Fibroblast of lung (primary cell): Measurements from ENCODE around the gene LPCAT1. TPM values are rescaled to one million over a fixed set of nuclear protein-coding genes. Genes with fewer than 3 reads are reported as not detected.

Experiments used
- DNase-seq, 2 donors: peaks; one replicate each; pipeline versions ENCODE4 v3.0.0 to v3.0.0-alpha.2; 2010; ENCODE audit warnings: low read depth in 2 of 2
- H2AFZ ChIP-seq: 2 replicates; pipeline ENCODE4 v1.5.1; 2012; ENCODE audit warnings: low read length, control low read depth, inconsistent platforms
- H3K27ac ChIP-seq: 2 replicates; pipeline ENCODE4 v1.5.1; 2011; ENCODE audit warnings: low read length, control low read depth; ENCODE audit not compliant: insufficient read depth
- H3K27me3 ChIP-seq: 2 replicates; pipeline ENCODE4 v1.5.1; 2011; ENCODE audit warnings: mild to moderate bottlenecking, low read length; ENCODE audit not compliant: control insufficient read depth, insufficient read depth
- H3K36me3 ChIP-seq: 2 replicates; pipeline ENCODE4 v1.5.1; 2011; ENCODE audit warnings: low read length; ENCODE audit not compliant: control insufficient read depth, insufficient read depth
- H3K4me1 ChIP-seq: 2 replicates; pipeline ENCODE4 v1.5.1; 2011; ENCODE audit warnings: low read length; ENCODE audit not compliant: control insufficient read depth, insufficient read depth; ENCODE audit errors: extremely low read depth
- H3K4me2 ChIP-seq: 2 replicates; pipeline ENCODE4 v1.5.1; 2011; ENCODE audit warnings: low read length, control low read depth; ENCODE audit not compliant: insufficient read depth; ENCODE audit errors: extremely low read depth
- H3K4me3 ChIP-seq, 4 experiments: fragments of 200-600 bp in 1 of 4; sonication (generic) in 1 of 4; replicated peaks in 1 of 4; 2 replicates each; pipeline ENCODE4 v1.5.1; 2011 to 2016; ENCODE audit warnings: low read length in 4 of 4, low read depth in 3 of 4, mild to moderate bottlenecking in 3 of 4, control low read depth in 2 of 4, inconsistent platforms in 1 of 4, mixed read lengths in 1 of 4; ENCODE audit not compliant: insufficient read depth in 1 of 4; ENCODE audit errors: control extremely low read depth in 1 of 4
- H3K79me2 ChIP-seq: 2 replicates; pipeline ENCODE4 v1.5.1; 2012; ENCODE audit warnings: mild to moderate bottlenecking, low read length, inconsistent platforms; ENCODE audit not compliant: control insufficient read depth, insufficient read depth
- H3K9ac ChIP-seq: 2 replicates; pipeline ENCODE4 v1.5.1; 2011; ENCODE audit warnings: mild to moderate bottlenecking, low read length, control low read depth; ENCODE audit not compliant: insufficient read depth
- H3K9me3 ChIP-seq: 2 replicates; pipeline ENCODE4 v1.5.1; 2012; ENCODE audit warnings: low read depth, low read length; ENCODE audit not compliant: control insufficient read depth, insufficient read depth
- H4K20me1 ChIP-seq: 2 replicates; pipeline ENCODE4 v1.5.1; 2011; ENCODE audit warnings: low read length; ENCODE audit not compliant: control insufficient read depth, insufficient read depth; ENCODE audit errors: extremely low read depth
- EZH2 ChIP-seq: IDR thresholded peaks from 2 replicates; pipeline ENCODE4 v1.5.1; 2012; ENCODE audit warnings: low read length, control low read depth, mild to moderate bottlenecking; ENCODE audit errors: missing control alignments
- polyA plus RNA-seq, 2 donors: library from polyadenylated mRNA; depleted of rRNA in 1 of 2; stranded (reverse) in 1 of 2; unstranded in 1 of 2; fragments of >200 nt; gene quantifications; 2 replicates each; pipeline ENCODE4 v1.2.1, GENCODE V29; 2011 to 2012; ENCODE audit warnings: missing spikeins in 1 of 2
- total RNA-seq: library from RNA; depleted of rRNA; stranded (reverse); fragments of >200 nt; gene quantifications from 2 replicates; pipeline ENCODE4 v1.2.1, GENCODE V29; 2014
- TF ChIP-seq, protein P1 (sequence below), 2 donors: IDR thresholded peaks in 1 of 2; conservative IDR thresholded peaks in 1 of 2; 1 replicate in 1 of 2; 2 replicates in 1 of 2; pipeline ENCODE4 v1.5.1; 2011 to 2012; ENCODE audit warnings: low read length in 2 of 2, control low read depth in 1 of 2, inconsistent platforms in 1 of 2, low read depth in 1 of 2, mild to moderate bottlenecking in 1 of 2

The LPCAT1 gene
- total and polyA plus RNA-seq, 2 donors (not counting 1 experiment from before 2014, with no cell fraction given): 50.8 to 65.2 TPM

- Histone ChIP-seq H3K79me2 (no peaks in the 10 kb centered on the region), H3K4me2 (no peak overlapping the region), H3K36me3 (no peaks in the 10 kb centered on the region), H3K4me1 (peaks cover 2% of the 10 kb centered on the region), H3K9ac (no peak overlapping the region), H4K20me1 (no peaks in the 10 kb centered on the region), H3K27me3 (no peaks in the 10 kb centered on the region), H3K9me3 (no peaks in the 10 kb centered on the region), H3K27ac (no peak overlapping the region), H3K4me3 (no peak overlapping the region), H2AFZ (no peak overlapping the region)
- no peak for TF ChIP-seq EZH2
- TF ChIP-seq, protein P1, sequence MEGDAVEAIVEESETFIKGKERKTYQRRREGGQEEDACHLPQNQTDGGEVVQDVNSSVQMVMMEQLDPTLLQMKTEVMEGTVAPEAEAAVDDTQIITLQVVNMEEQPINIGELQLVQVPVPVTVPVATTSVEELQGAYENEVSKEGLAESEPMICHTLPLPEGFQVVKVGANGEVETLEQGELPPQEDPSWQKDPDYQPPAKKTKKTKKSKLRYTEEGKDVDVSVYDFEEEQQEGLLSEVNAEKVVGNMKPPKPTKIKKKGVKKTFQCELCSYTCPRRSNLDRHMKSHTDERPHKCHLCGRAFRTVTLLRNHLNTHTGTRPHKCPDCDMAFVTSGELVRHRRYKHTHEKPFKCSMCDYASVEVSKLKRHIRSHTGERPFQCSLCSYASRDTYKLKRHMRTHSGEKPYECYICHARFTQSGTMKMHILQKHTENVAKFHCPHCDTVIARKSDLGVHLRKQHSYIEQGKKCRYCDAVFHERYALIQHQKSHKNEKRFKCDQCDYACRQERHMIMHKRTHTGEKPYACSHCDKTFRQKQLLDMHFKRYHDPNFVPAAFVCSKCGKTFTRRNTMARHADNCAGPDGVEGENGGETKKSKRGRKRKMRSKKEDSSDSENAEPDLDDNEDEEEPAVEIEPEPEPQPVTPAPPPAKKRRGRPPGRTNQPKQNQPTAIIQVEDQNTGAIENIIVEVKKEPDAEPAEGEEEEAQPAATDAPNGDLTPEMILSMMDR (conservative IDR thresholded peaks at IDR 0.05 in 1 of 2, IDR thresholded peaks at IDR 0.05 in 1 of 2; ENCODE audit: low read depth in 1 of 2, low read length in 2 of 2): no peak
- no peak for DNase-seq
Measured at GRCh38 chr5:1543398-1544293, 19.9 kb upstream of the LPCAT1 start.

- H3K79me2 ChIP-seq: no peaks in the 10 kb centered on the region
- no peak for TF ChIP-seq EZH2
- TF ChIP-seq, protein P1 (conservative IDR thresholded peaks at IDR 0.05 in 1 of 2, IDR thresholded peaks at IDR 0.05 in 1 of 2; ENCODE audit: low read depth in 1 of 2, low read length in 2 of 2): no peak
- H3K9ac ChIP-seq: no peak overlapping the region
- H4K20me1 ChIP-seq: no peaks in the 10 kb centered on the region
- no peak overlapping the region for H3K27ac ChIP-seq
- H3K27me3 ChIP-seq: no peaks in the 10 kb centered on the region
- no peaks in the 10 kb centered on the region for H3K9me3 ChIP-seq
- H3K36me3 ChIP-seq: no peaks in the 10 kb centered on the region
- peaks cover 2% of the 10 kb centered on the region for H3K4me1 ChIP-seq
- DNase-seq: peak; percentile 60 to 78
- H2AFZ ChIP-seq: peak overlapping the region; percentile 17
- H3K4me3 ChIP-seq: no peak overlapping the region
- H3K4me2 ChIP-seq: no peak overlapping the region
Measured at GRCh38 chr5:1542781-1543180, 19.0 kb upstream of the LPCAT1 start.

DNA sequence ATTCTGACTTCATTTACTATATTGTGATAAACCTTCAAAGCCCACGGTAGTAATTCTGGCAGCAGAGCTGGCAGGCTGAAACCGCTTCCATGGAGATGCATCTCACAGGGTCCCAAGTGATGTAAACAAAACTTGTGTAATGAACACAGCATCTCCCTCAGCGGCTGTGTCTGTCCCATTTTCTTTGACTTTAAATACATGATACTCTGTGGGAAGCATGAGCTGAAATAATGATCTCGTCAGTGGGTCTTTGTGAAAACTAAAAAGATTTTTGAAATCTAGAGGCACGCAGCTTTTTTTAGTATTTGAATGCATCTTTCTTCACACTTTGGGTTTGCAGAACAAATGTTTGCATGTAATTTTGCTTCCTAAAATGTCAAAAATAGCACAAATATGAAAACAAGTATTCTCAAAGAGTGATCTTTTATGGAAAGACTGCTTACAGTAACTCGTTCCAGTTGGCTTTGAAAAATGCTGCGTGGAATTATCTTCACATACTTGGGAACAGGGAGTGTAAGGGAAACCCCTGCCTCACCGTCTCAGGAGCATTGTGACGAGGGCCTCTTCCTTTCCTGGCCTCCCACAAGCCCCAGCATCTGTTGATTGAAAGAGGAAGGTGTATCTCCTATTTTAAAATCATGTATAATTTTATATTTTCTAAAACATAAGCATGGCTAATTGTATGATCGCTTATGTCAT, 18.1 kb upstream of the LPCAT1 start:
- Histone ChIP-seq H2AFZ (no peak overlapping the region), H3K36me3 (no peaks in the 10 kb centered on the region), H3K4me3 (no peak overlapping the region), H3K4me2 (no peak overlapping the region), H3K9ac (no peak overlapping the region), H3K27me3 (no peaks in the 10 kb centered on the region), H3K9me3 (no peaks in the 10 kb centered on the region), H3K79me2 (no peaks in the 10 kb centered on the region), H3K4me1 (peaks cover 6% of the 10 kb centered on the region), H3K27ac (no peak overlapping the region), H4K20me1 (no peaks in the 10 kb centered on the region)
- no peak for TF ChIP-seq EZH2
- TF ChIP-seq, protein P1 (conservative IDR thresholded peaks at IDR 0.05 in 1 of 2, IDR thresholded peaks at IDR 0.05 in 1 of 2; ENCODE audit: low read depth in 1 of 2, low read length in 2 of 2): no peak
- DNase-seq: peak in 1 of 2 donors; percentile 3
